ENCODE measurements around the gene SEPTIN11. TPM values are rescaled to one million over a fixed set of nuclear protein-coding genes. Genes with fewer than 3 reads are reported as not detected.

The SEPTIN11 gene
- total and polyA plus RNA-seq, 9 of the 15 experiments (the other 6 are each of a cell fraction or from before 2014, with no cell fraction given): 25.7 to 142 (median 84.3) TPM

GRCh38 chr4:76930685-76931084, 18.9 kb upstream of the SEPTIN11 start:
- H3K27me3 ChIP-seq (ENCODE audit: control insufficient read depth in 2 of 2, insufficient read depth in 2 of 2, low read length in 2 of 2): no peaks in the 10 kb centered on the region
- no peaks in the 10 kb centered on the region for H3K79me2 ChIP-seq (ENCODE audit: control insufficient read depth, insufficient read depth, low read length)
- no peak for ATAC-seq
- H3K4me3 ChIP-seq: no peak overlapping the region
- FAIRE-seq: no peak
- no peaks in the 10 kb centered on the region for H3K9me1 ChIP-seq (ENCODE audit: control insufficient read depth, insufficient read depth, low read length)
- H3K36me3 ChIP-seq (ENCODE audit: control insufficient read depth, insufficient read depth, low read length): no peaks in the 10 kb centered on the region
- DNase-seq (ENCODE audit: extremely low read depth in 1 of 4, low spot score in 3 of 4): no peak
- ChIA-PET POLR2A (no interaction called here), CTCF (ENCODE audit: low intra/inter-chr PET ratio) (no interaction called here)
- H2AFZ ChIP-seq (ENCODE audit: low read depth, low read length): no peak overlapping the region
- intact Hi-C loops (cut with micrococcal nuclease): no loop called here
- no peak for TF ChIP-seq E2F4 (CRISPR knock-in tag; IDR thresholded peaks at IDR 0.05; ENCODE audit: low read depth)
- TF ChIP-seq KLF10 (CRISPR knock-in tag; IDR thresholded peaks at IDR 0.05): no peak
- TF ChIP-seq ZNF445 (CRISPR knock-in tag; IDR thresholded peaks at IDR 0.05; ENCODE audit: low read depth): no peak
- no peak for TF ChIP-seq PHF21A (IDR thresholded peaks at IDR 0.05; ENCODE audit: borderline replicate concordance, low read depth)
- TF ChIP-seq VEZF1 (CRISPR knock-in tag; IDR thresholded peaks at IDR 0.05): no peak
- no peak for TF ChIP-seq PHB (CRISPR knock-in tag; IDR thresholded peaks at IDR 0.05)
- no peak for TF ChIP-seq ZNF431 (CRISPR knock-in tag; IDR thresholded peaks at IDR 0.05)
- no peak for TF ChIP-seq NFATC3 (IDR thresholded peaks at IDR 0.05)
- TF ChIP-seq TAL1 (IDR thresholded peaks at IDR 0.05): no peak
- no peak for TF ChIP-seq PKNOX1 (IDR thresholded peaks at IDR 0.05)
- no peak for TF ChIP-seq SREBF2 (CRISPR knock-in tag; IDR thresholded peaks at IDR 0.05)
- no peak for TF ChIP-seq TCF15 (CRISPR knock-in tag; IDR thresholded peaks at IDR 0.05)
- no peak for TF ChIP-seq MLX (CRISPR knock-in tag; conservative IDR thresholded peaks at IDR 0.05)
- TF ChIP-seq ELF4 (CRISPR knock-in tag; IDR thresholded peaks at IDR 0.05): no peak
- no peak for TF ChIP-seq XRCC5 (IDR thresholded peaks at IDR 0.05; ENCODE audit: low read depth, low read length)
- TF ChIP-seq HMG20B (CRISPR knock-in tag; IDR thresholded peaks at IDR 0.05): no peak
- TF ChIP-seq MCM5 (IDR thresholded peaks at IDR 0.05; ENCODE audit: low read depth): no peak
- TF ChIP-seq CBX5 (IDR thresholded peaks at IDR 0.05; ENCODE audit: borderline replicate concordance, low read depth): no peak
- no peak for TF ChIP-seq CBX3 (IDR thresholded peaks at IDR 0.05; ENCODE audit: borderline replicate concordance in 1 of 2, low read length in 2 of 2)
- TF ChIP-seq LEF1 (IDR thresholded peaks at IDR 0.05): no peak
- no TSS peak for BruUV-seq (replicated peaks)
- H3K9ac ChIP-seq (ENCODE audit: insufficient read depth in 1 of 2, low read depth in 2 of 2, low read length in 2 of 2): no peak overlapping the region
- no peaks in the 10 kb centered on the region for H4K20me1 ChIP-seq (replicated peaks; ENCODE audit: control insufficient read depth, insufficient read depth, low read length)
- no peaks in the 10 kb centered on the region for H3K9me3 ChIP-seq (replicated peaks; ENCODE audit: control insufficient read depth, insufficient read depth, low read depth, low read length)
- H3K4me2 ChIP-seq (ENCODE audit: insufficient read depth, low read length): no peak overlapping the region
- H3K27ac ChIP-seq (ENCODE audit: extremely low read depth, low read depth, low read length): no peak overlapping the region
- H3K4me1 ChIP-seq (replicated peaks in 1 of 2; ENCODE audit: control insufficient read depth in 2 of 2, insufficient read depth in 2 of 2, low read length in 2 of 2): peaks cover 0 to 7% of the 10 kb centered on the region in 2 experiments; a peak in 3 of 5 replicates
- in situ Hi-C loops (cut with MboI): no loop called here
- 30% methylated on average over 2 of the region's 2 CpGs for WGBS (ENCODE audit: insufficient coverage, low coverage, missing lambda C conversion rate)
